Mesenchymal stem cell (in vitro differentiated cells and primary cell): ENCODE data around the gene C6orf136.
A peak's percentile ranks its signal among the peaks of the same experiment; 100 is the strongest.

Experiments
- DNase-seq: peaks from one replicate; pipeline ENCODE4 v3.0.0-alpha.2; 2013
- H2AFZ ChIP-seq: one replicate; pipeline ENCODE4 v1.6.1; 2013; ENCODE audit warnings: low read depth, mild to moderate bottlenecking, control low read depth, inconsistent platforms, low read length, moderate library complexity
- H2AK5ac ChIP-seq: 2 replicates; pipeline ENCODE4 v1.6.1; 2013; ENCODE audit warnings: low read length, moderate library complexity, mild to moderate bottlenecking, inconsistent platforms; ENCODE audit not compliant: severe bottlenecking
- H2BK120ac ChIP-seq: one replicate; pipeline ENCODE4 v1.6.1; 2013; ENCODE audit warnings: low read depth, mild to moderate bottlenecking, inconsistent platforms, low read length, moderate library complexity
- H2BK12ac ChIP-seq, 2 experiments: one replicate each; pipeline ENCODE4 v1.6.1; 2013; ENCODE audit warnings: inconsistent platforms in 2 of 2, low read length in 2 of 2, mild to moderate bottlenecking in 2 of 2, moderate library complexity in 2 of 2, control low read depth in 1 of 2
- H2BK15ac ChIP-seq: one replicate; pipeline ENCODE4 v1.6.1; 2013; ENCODE audit warnings: mild to moderate bottlenecking, low read depth, inconsistent platforms; ENCODE audit not compliant: poor library complexity, severe bottlenecking
- H2BK5ac ChIP-seq: 2 replicates; pipeline ENCODE4 v1.6.1; 2013; ENCODE audit warnings: low read depth, mild to moderate bottlenecking, low read length, control low read depth, inconsistent platforms; ENCODE audit not compliant: poor library complexity, severe bottlenecking
- H3K14ac ChIP-seq, 2 experiments: one replicate each; pipeline ENCODE4 v1.6.1; 2013; ENCODE audit warnings: inconsistent platforms in 2 of 2, low read length in 2 of 2, control low read depth in 1 of 2, mild to moderate bottlenecking in 1 of 2, moderate library complexity in 1 of 2
- H3K18ac ChIP-seq, 2 experiments: one replicate each; pipeline ENCODE4 v1.6.1; 2013; ENCODE audit warnings: inconsistent platforms in 2 of 2, low read length in 2 of 2, control low read depth in 1 of 2, low read depth in 1 of 2, mild to moderate bottlenecking in 1 of 2
- H3K23ac ChIP-seq, 2 experiments: one replicate each; pipeline ENCODE4 v1.6.1; 2013; ENCODE audit warnings: inconsistent platforms in 2 of 2, low read length in 2 of 2, mild to moderate bottlenecking in 2 of 2, moderate library complexity in 2 of 2, control low read depth in 1 of 2
- H3K27ac ChIP-seq: 2 replicates; pipeline ENCODE4 v1.5.1; 2013; ENCODE audit warnings: mild to moderate bottlenecking, moderate library complexity, low read length, control low read depth, inconsistent platforms; ENCODE audit not compliant: poor library complexity, severe bottlenecking
- H3K27me3 ChIP-seq, 2 experiments: 2 replicates each; pipeline versions ENCODE4 v1.6.1 to v1.7.0; 2013; ENCODE audit warnings: low read length in 2 of 2, mild to moderate bottlenecking in 2 of 2, moderate library complexity in 2 of 2, control low read depth in 1 of 2, inconsistent platforms in 1 of 2; ENCODE audit not compliant: control insufficient read depth in 1 of 2, insufficient read depth in 1 of 2
- H3K36me3 ChIP-seq, 2 experiments: 2 replicates each; pipeline versions ENCODE4 v1.6.1 to v1.7.0; 2013; ENCODE audit warnings: low read length in 2 of 2, control low read depth in 1 of 2, inconsistent platforms in 1 of 2, low read depth in 1 of 2, mild to moderate bottlenecking in 1 of 2; ENCODE audit not compliant: insufficient read depth in 2 of 2, control insufficient read depth in 1 of 2
- H3K4ac ChIP-seq, 2 experiments: one replicate each; pipeline ENCODE4 v1.6.1; 2013; ENCODE audit warnings: inconsistent platforms in 2 of 2, low read length in 2 of 2, mild to moderate bottlenecking in 2 of 2, moderate library complexity in 2 of 2, control low read depth in 1 of 2, low read depth in 1 of 2
- H3K4me1 ChIP-seq: 2 replicates; pipeline ENCODE4 v1.6.1; 2013; ENCODE audit warnings: low read depth, low read length, control low read depth; ENCODE audit not compliant: control insufficient read depth, insufficient read depth
- H3K4me2 ChIP-seq: 2 replicates; pipeline ENCODE4 v1.6.1; 2013; ENCODE audit warnings: low read length, mild to moderate bottlenecking, inconsistent platforms; ENCODE audit not compliant: poor library complexity, severe bottlenecking
- H3K4me3 ChIP-seq, 2 experiments: 2 replicates each; pipeline versions ENCODE4 v1.5.1 to v1.7.0; 2013; ENCODE audit warnings: low read length in 2 of 2, mild to moderate bottlenecking in 2 of 2, control low read depth in 1 of 2, low read depth in 1 of 2; ENCODE audit not compliant: insufficient read depth in 1 of 2
- H3K79me1 ChIP-seq: replicated peaks from 2 replicates; pipeline ENCODE4 v1.6.1; 2013; ENCODE audit warnings: mild to moderate bottlenecking, control low read depth, low read length, inconsistent platforms; ENCODE audit not compliant: poor library complexity, severe bottlenecking
- H3K9ac ChIP-seq: 2 replicates; pipeline ENCODE4 v1.7.0; 2013; ENCODE audit warnings: mild to moderate bottlenecking, low read length, moderate library complexity
- H3K9me3 ChIP-seq: 2 replicates; pipeline ENCODE4 v1.7.0; 2013; ENCODE audit warnings: mild to moderate bottlenecking, low read length; ENCODE audit not compliant: control insufficient read depth
- H4K8ac ChIP-seq: one replicate; pipeline ENCODE4 v1.6.1; 2013; ENCODE audit warnings: inconsistent platforms, mild to moderate bottlenecking, low read length, moderate library complexity
- H4K91ac ChIP-seq: one replicate; pipeline ENCODE4 v1.6.1; 2013; ENCODE audit warnings: mild to moderate bottlenecking, low read length, inconsistent platforms
- WGBS: methylation state at CpG from one replicate; pipeline ENCODE4 v1.1.7; 2013; ENCODE audit warnings: mixed read lengths; 5-methylcytosine and 5-hydroxymethylcytosine counted together

C6orf136 gene

GRCh38 chr6:30700340-30700739 is 53.4 kb downstream of the C6orf136 start:
- Histone ChIP-seq H3K9ac (no peak overlapping the region), H3K18ac (no peak overlapping the region)
- 83% methylated on average over 3 of the region's 4 CpGs for WGBS

More at GRCh38 chr6:30700340-30700739, 53.4 kb downstream of the C6orf136 start:
- Histone ChIP-seq H2AFZ (no peak overlapping the region), H2BK12ac (no peak overlapping the region), H2BK5ac (no peak overlapping the region), H3K36me3 (peaks cover 33 to 40% of the 10 kb centered on the region in 2 experiments), H2BK15ac (no peak overlapping the region), H3K79me1 (no peaks in the 10 kb centered on the region), H3K4me3 (no peak overlapping the region), H2BK120ac (no peak overlapping the region), H3K23ac (no peak overlapping the region), H4K8ac (no peak overlapping the region), H2AK5ac (peak overlapping the region; percentile 76), H3K14ac (no peak overlapping the region), H3K4ac (no peak overlapping the region), H3K4me2 (no peak overlapping the region), H3K9me3 (no peaks in the 10 kb centered on the region), H3K27me3 (no peaks in the 10 kb centered on the region), H4K91ac (no peak overlapping the region), H3K4me1 (peaks cover 3% of the 10 kb centered on the region), H3K27ac (no peak overlapping the region)
- no peak for DNase-seq
